ENCODE data around the gene GPC5.

DNA sequence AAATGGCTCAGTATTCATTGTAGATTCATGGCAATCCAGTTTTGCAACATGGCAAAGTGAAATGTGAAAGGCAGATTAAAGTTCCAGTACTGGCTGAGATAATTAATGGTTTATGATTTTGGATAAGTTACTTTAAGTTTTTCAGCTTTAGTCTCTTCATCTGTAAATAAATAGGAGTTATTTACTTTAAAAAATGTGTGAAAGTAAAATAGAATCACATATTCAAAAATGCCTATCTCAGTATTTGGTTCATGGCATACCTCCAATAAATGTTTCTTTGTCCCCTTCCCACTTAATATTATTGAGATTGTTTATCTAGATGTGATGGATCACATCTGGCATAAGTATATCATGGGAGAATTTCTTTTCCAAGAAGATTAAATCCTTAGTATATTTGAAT, 426.0 kb downstream of the GPC5 start:
- TF ChIP-seq, protein P1, sequence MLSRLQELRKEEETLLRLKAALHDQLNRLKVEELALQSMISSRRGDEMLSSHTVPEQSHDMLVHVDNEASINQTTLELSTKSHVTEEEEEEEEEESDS (CRISPR knock-in tag; IDR thresholded peaks at IDR 0.05; ENCODE audit: borderline replicate concordance), result no peak
- TF ChIP-seq KDM5A (IDR thresholded peaks at IDR 0.05; ENCODE audit: borderline replicate concordance, low read length) (no peak), ELF1 (CRISPR knock-in tag; IDR thresholded peaks at IDR 0.05) (no peak), NR0B2 (CRISPR knock-in tag; IDR thresholded peaks at IDR 0.05) (no peak)
- TF ChIP-seq, protein P2, sequence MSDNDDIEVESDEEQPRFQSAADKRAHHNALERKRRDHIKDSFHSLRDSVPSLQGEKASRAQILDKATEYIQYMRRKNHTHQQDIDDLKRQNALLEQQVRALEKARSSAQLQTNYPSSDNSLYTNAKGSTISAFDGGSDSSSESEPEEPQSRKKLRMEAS (IDR thresholded peaks at IDR 0.05), result no peak

All from HepG2 (cell line).